ENCODE measurements around the gene TRAPPC11. TPM values are rescaled to one million over a fixed set of nuclear protein-coding genes. Genes with fewer than 3 reads are reported as not detected.
"Not testable (repeated sequence)": the region's sequence is repeated elsewhere in the genome, so short reads cannot be mapped to it uniquely, and the experiment has no call there.

Gene TRAPPC11
- total RNA-seq, 1 experiment from 2014 or later, result 15.6 TPM

GRCh38 chr4:183725585-183725984 is 66.5 kb downstream of the TRAPPC11 start:
- H3K4me2 ChIP-seq (ENCODE audit: low read length); H2AFZ ChIP-seq (ENCODE audit: low read depth, low read length, poor library complexity, severe bottlenecking); H3K9me2 ChIP-seq (ENCODE audit: insufficient read depth); RAD21 ChIA-PET (ENCODE audit: low non-redundant PET in 1 of 2, low total read pairs in 2 of 2, uncharacterized antibody in 2 of 2, unreplicated experiment in 2 of 2); BruUV-seq (replicated peaks); DNase-seq (ENCODE audit: low read depth, low spot score); H3K27ac ChIP-seq (ENCODE audit: low read depth, low read length); H4K20me1 ChIP-seq (ENCODE audit: insufficient read depth); H3K4me1 ChIP-seq (ENCODE audit: control insufficient read depth in 1 of 2, insufficient read depth in 2 of 2, low read length in 2 of 2); H3K9me3 ChIP-seq (ENCODE audit: control insufficient read depth in 1 of 2, insufficient read depth in 1 of 2, low read depth in 1 of 2, low read length in 2 of 2); POLR2A ChIA-PET; H3K9ac ChIP-seq (ENCODE audit: low read length); H3K4me3 ChIP-seq (replicated peaks in 1 of 2; ENCODE audit: low read depth in 1 of 2, low read length in 2 of 2); CTCF ChIA-PET; H3K36me3 ChIP-seq (ENCODE audit: control insufficient read depth in 1 of 2, insufficient read depth in 2 of 2, low read length in 2 of 2); intact Hi-C loops (cut with micrococcal nuclease); H3K79me2 ChIP-seq (ENCODE audit: insufficient read depth, low read length); H3K27me3 ChIP-seq (ENCODE audit: insufficient read depth, low read length); ATAC-seq: not testable (repeated sequence)

- TF ChIP-seq POLR2A (IDR thresholded peaks at IDR 0.05; ENCODE audit: borderline replicate concordance, extremely low read depth, insufficient read depth, insufficient read length) (no peak), MAX (IDR thresholded peaks at IDR 0.05) (no peak), YY1 (IDR thresholded peaks at IDR 0.05; ENCODE audit: extremely low read depth, insufficient replicate concordance, low read depth, low read length) (no peak), ZNF274 (IDR thresholded peaks at IDR 0.05; ENCODE audit: low read depth, low read length) (no peak), FOSL1 (IDR thresholded peaks at IDR 0.05; ENCODE audit: low read depth) (no peak), EZH2phosphoT487 (IDR thresholded peaks at IDR 0.05; ENCODE audit: borderline replicate concordance) (no peak), RAD21 (IDR thresholded peaks at IDR 0.05; ENCODE audit: low read depth) (no peak), TCF7L2 (IDR thresholded peaks at IDR 0.05; ENCODE audit: borderline replicate concordance, extremely low read depth, insufficient read depth, insufficient read length) (no peak), EGR1 (IDR thresholded peaks at IDR 0.05; ENCODE audit: low read depth) (no peak), POLR2AphosphoS5 (IDR thresholded peaks at IDR 0.05; ENCODE audit: low read depth, low read length) (no peak), ELF1 (IDR thresholded peaks at IDR 0.05; ENCODE audit: borderline replicate concordance, low read depth) (no peak), CBX3 (IDR thresholded peaks at IDR 0.05; ENCODE audit: low read depth) (no peak), SP1 (IDR thresholded peaks at IDR 0.05; ENCODE audit: low read depth) (no peak)
- TF ChIP-seq, protein P1, sequence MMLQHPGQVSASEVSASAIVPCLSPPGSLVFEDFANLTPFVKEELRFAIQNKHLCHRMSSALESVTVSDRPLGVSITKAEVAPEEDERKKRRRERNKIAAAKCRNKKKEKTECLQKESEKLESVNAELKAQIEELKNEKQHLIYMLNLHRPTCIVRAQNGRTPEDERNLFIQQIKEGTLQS (IDR thresholded peaks at IDR 0.05), result no peak
- no peak overlapping the region for H3K4me3 ChIP-seq (replicated peaks in 1 of 2; ENCODE audit: low read depth in 1 of 2, low read length in 2 of 2)
- RAD21 ChIA-PET (ENCODE audit: low non-redundant PET in 1 of 2, low total read pairs in 2 of 2, uncharacterized antibody in 2 of 2, unreplicated experiment in 2 of 2), result no interaction called here
- POLR2A ChIA-PET, result no interaction called here
- no TSS peak for BruUV-seq (replicated peaks)
- no peak overlapping the region for H3K4me2 ChIP-seq (ENCODE audit: low read length)
- no peaks in the 10 kb centered on the region for H3K27me3 ChIP-seq (ENCODE audit: insufficient read depth, low read length)
- CTCF ChIA-PET, result no interaction called here
- no peaks in the 10 kb centered on the region for H3K4me1 ChIP-seq (ENCODE audit: control insufficient read depth in 1 of 2, insufficient read depth in 2 of 2, low read length in 2 of 2)
- no peak overlapping the region for H2AFZ ChIP-seq (ENCODE audit: low read depth, low read length, poor library complexity, severe bottlenecking)
- ATAC-seq (no peak), DNase-seq (ENCODE audit: low read depth, low spot score) (no peak)
- H3K9me2 ChIP-seq (ENCODE audit: insufficient read depth), result no peaks in the 10 kb centered on the region
- intact Hi-C loops (cut with micrococcal nuclease), result no loop called here
- H3K27ac ChIP-seq (ENCODE audit: low read depth, low read length), result no peak overlapping the region
- no peaks in the 10 kb centered on the region for H3K79me2 ChIP-seq (ENCODE audit: insufficient read depth, low read length)
- H3K9me3 ChIP-seq (ENCODE audit: control insufficient read depth in 1 of 2, insufficient read depth in 1 of 2, low read depth in 1 of 2, low read length in 2 of 2), result no peaks in the 10 kb centered on the region
- H4K20me1 ChIP-seq (ENCODE audit: insufficient read depth), result no peaks in the 10 kb centered on the region
- H3K9ac ChIP-seq (ENCODE audit: low read length), result no peak overlapping the region
- H3K36me3 ChIP-seq (ENCODE audit: control insufficient read depth in 1 of 2, insufficient read depth in 2 of 2, low read length in 2 of 2), result no peaks in the 10 kb centered on the region
These were observed 68.4 kb downstream of the TRAPPC11 start for GRCh38 chr4:183727482-183727881.
